ENCODE results near the gene ERGIC1.

ERGIC1 gene

GRCh38 chr5:172959824-172960799 lies 126.1 kb downstream of the ERGIC1 start:
- in situ Hi-C loops (cut with HindIII; ENCODE audit: low sequenced_read_pairs): loop anchor here (5.0 kb wide), 1 partner anchor 58 kb away; no protein-coding TSS in a partner anchor

GRCh38 chr5:172969921-172970320 lies 135.9 kb downstream of the ERGIC1 start:
- in situ Hi-C loops (cut with HindIII; ENCODE audit: low sequenced_read_pairs): no loop called here

GRCh38 chr5:172971482-172971881 lies 137.4 kb downstream of the ERGIC1 start:
- in situ Hi-C loops (cut with HindIII; ENCODE audit: low sequenced_read_pairs): no loop called here

GRCh38 chr5:172972552-172972951 lies 138.5 kb downstream of the ERGIC1 start:
- in situ Hi-C loops (cut with HindIII; ENCODE audit: low sequenced_read_pairs): no loop called here

- in situ Hi-C loops (cut with HindIII; ENCODE audit: low sequenced_read_pairs): no loop called here
Observed at GRCh38 chr5:172973127-172973916, 139.3 kb downstream of the ERGIC1 start.

GRCh38 chr5:172973931-172974330 lies 139.9 kb downstream of the ERGIC1 start:
- in situ Hi-C loops (cut with HindIII; ENCODE audit: low sequenced_read_pairs): no loop called here

- in situ Hi-C loops (cut with HindIII; ENCODE audit: low sequenced_read_pairs): no loop called here
Observed at GRCh38 chr5:172975289-172975688, 141.2 kb downstream of the ERGIC1 start.

GRCh38 chr5:172979778-172980177 lies 145.7 kb downstream of the ERGIC1 start:
- in situ Hi-C loops (cut with HindIII; ENCODE audit: low sequenced_read_pairs): no loop called here

- in situ Hi-C loops (cut with HindIII; ENCODE audit: low sequenced_read_pairs): no loop called here
Observed at GRCh38 chr5:172981931-172982330, 147.9 kb downstream of the ERGIC1 start.

- in situ Hi-C loops (cut with HindIII; ENCODE audit: low sequenced_read_pairs): no loop called here
Observed at GRCh38 chr5:172983542-172984243, 149.6 kb downstream of the ERGIC1 start, which contains the start of gene ATP6V0E1. TSS of gene ATP6V0E1 (plus strand) at chr5:172983771. CDS start at chr5:172983861, 90 bp downstream.

GRCh38 chr5:172984244-172984953 lies 150.3 kb downstream of the ERGIC1 start:
- in situ Hi-C loops (cut with HindIII; ENCODE audit: low sequenced_read_pairs): no loop called here

- in situ Hi-C loops (cut with HindIII; ENCODE audit: low sequenced_read_pairs): no loop called here
Observed at GRCh38 chr5:172985596-172985995, 151.5 kb downstream of the ERGIC1 start.

- in situ Hi-C loops (cut with HindIII; ENCODE audit: low sequenced_read_pairs): no loop called here
Observed at GRCh38 chr5:172988276-172988675, 154.2 kb downstream of the ERGIC1 start.

GRCh38 chr5:172990776-172991175 lies 156.7 kb downstream of the ERGIC1 start:
- in situ Hi-C loops (cut with HindIII; ENCODE audit: low sequenced_read_pairs): no loop called here

- in situ Hi-C loops (cut with HindIII; ENCODE audit: low sequenced_read_pairs): no loop called here
Observed at GRCh38 chr5:172994405-172994804, 160.4 kb downstream of the ERGIC1 start.

- in situ Hi-C loops (cut with HindIII; ENCODE audit: low sequenced_read_pairs): no loop called here
Observed at GRCh38 chr5:172999372-172999973, 165.4 kb downstream of the ERGIC1 start.

- in situ Hi-C loops (cut with HindIII; ENCODE audit: low sequenced_read_pairs): no loop called here
Observed at GRCh38 chr5:172999974-173000373, 165.9 kb downstream of the ERGIC1 start.

GRCh38 chr5:173001229-173001841 lies 167.3 kb downstream of the ERGIC1 start:
- in situ Hi-C loops (cut with HindIII; ENCODE audit: low sequenced_read_pairs): no loop called here
